ENCODE measurements around the gene OSBPL2. TPM values are rescaled to one million over a fixed set of nuclear protein-coding genes. Genes with fewer than 3 reads are reported as not detected.

OSBPL2 gene
- total RNA-seq, 2 experiments from 2014 or later = 23.6 to 24.3 TPM

- TF ChIP-seq CTCF (IDR thresholded peaks at IDR 0.05) = no peak
- ATAC-seq = no peak
- Mint-ChIP-seq H3K27ac (no peak overlapping the region), H3K36me3 (ENCODE audit: low read depth) (no peaks in the 10 kb centered on the region), H3K27me3 (no peaks in the 10 kb centered on the region), H3K4me1 (ENCODE audit: low read depth) (no peaks in the 10 kb centered on the region), H3K4me3 (no peak overlapping the region), H3K9me3 (no peaks in the 10 kb centered on the region)
- intact Hi-C loops (cut with micrococcal nuclease) = no loop called here
- CTCF ChIA-PET = no interaction called here
- DNase-seq = no peak
- POLR2A ChIA-PET = no interaction called here
Measured at GRCh38 chr20:62321975-62322374, 83.7 kb downstream of the OSBPL2 start.

- no peak for DNase-seq
- H3K9me3 Mint-ChIP-seq = no peaks in the 10 kb centered on the region
- no peaks in the 10 kb centered on the region for H3K27me3 Mint-ChIP-seq
- TF ChIP-seq CTCF (IDR thresholded peaks at IDR 0.05) = no peak
- intact Hi-C loops (cut with micrococcal nuclease) = no loop called here
- H3K4me3 Mint-ChIP-seq = no peak overlapping the region
- no peaks in the 10 kb centered on the region for H3K4me1 Mint-ChIP-seq (ENCODE audit: low read depth)
- ChIA-PET POLR2A (no interaction called here), CTCF (no interaction called here)
- ATAC-seq = no peak
- no peak overlapping the region for H3K27ac Mint-ChIP-seq
- no peaks in the 10 kb centered on the region for H3K36me3 Mint-ChIP-seq (ENCODE audit: low read depth)
Measured at GRCh38 chr20:62322492-62323041, 84.2 kb downstream of the OSBPL2 start.

GRCh38 chr20:62323146-62323979 is 85.0 kb downstream of the OSBPL2 start:
- H3K27ac Mint-ChIP-seq = no peak overlapping the region
- ChIA-PET CTCF (no interaction called here), POLR2A (interaction anchor here (0.8 kb wide), 1 partner anchor 11 kb away, joined by 3 read pairs; no protein-coding TSS in a partner anchor)
- ATAC-seq (no peak), DNase-seq (no peak)
- no peaks in the 10 kb centered on the region for H3K9me3 Mint-ChIP-seq
- H3K4me1 Mint-ChIP-seq (ENCODE audit: low read depth) = no peaks in the 10 kb centered on the region
- no peak for TF ChIP-seq CTCF (IDR thresholded peaks at IDR 0.05)
- no peak overlapping the region for H3K4me3 Mint-ChIP-seq
- no peaks in the 10 kb centered on the region for H3K27me3 Mint-ChIP-seq
- no peaks in the 10 kb centered on the region for H3K36me3 Mint-ChIP-seq (ENCODE audit: low read depth)
- intact Hi-C loops (cut with micrococcal nuclease) = no loop called here

- no peak overlapping the region for H3K27ac Mint-ChIP-seq
- H3K36me3 Mint-ChIP-seq (ENCODE audit: low read depth) = no peaks in the 10 kb centered on the region
- ATAC-seq = no peak
- intact Hi-C loops (cut with micrococcal nuclease) = no loop called here
- no peak for TF ChIP-seq CTCF (IDR thresholded peaks at IDR 0.05)
- no peaks in the 10 kb centered on the region for H3K4me1 Mint-ChIP-seq (ENCODE audit: low read depth)
- ChIA-PET CTCF (no interaction called here), POLR2A (interaction anchor here (0.8 kb wide), 1 partner anchor 10 kb away, joined by 3 read pairs; no protein-coding TSS in a partner anchor)
- H3K4me3 Mint-ChIP-seq = no peak overlapping the region
- DNase-seq = no peak
- H3K9me3 Mint-ChIP-seq = no peaks in the 10 kb centered on the region
- no peaks in the 10 kb centered on the region for H3K27me3 Mint-ChIP-seq
Measured at GRCh38 chr20:62323980-62324906, 85.9 kb downstream of the OSBPL2 start.

All from activated CD8-positive, alpha-beta T cell treated with anti-CD3 and anti-CD28 coated beads for 36 hours (primary cell).